H1 (cell line): ENCODE results near the gene PTCRA. TPM values are rescaled to one million over a fixed set of nuclear protein-coding genes. Genes with fewer than 3 reads are reported as not detected.
A peak's percentile ranks its signal among the peaks of the same experiment; 100 is the strongest.

Experiments
- CTCF ChIA-PET: fragments of 300-600 bp; sonication (Branson Sonifier 250); formaldehyde crosslinking; loops from one replicate; lab custom pipeline; 2021; ENCODE audit not compliant: partially characterized antibody; lab: Charles Lee
- POLR2A ChIA-PET: fragments of 300-600 bp; sonication (Branson Sonifier 250); formaldehyde crosslinking; loops from one replicate; lab custom pipeline; 2021; ENCODE audit warnings: inconsistent platforms; ENCODE audit not compliant: partially characterized antibody; lab: Charles Lee
- DNase-seq, 2 experiments: peaks; one replicate each; pipeline versions ENCODE4 v3.0.0 to v3.0.0-alpha.2; 2010 to 2022; ENCODE audit warnings: low spot score in 2 of 2, low read depth in 1 of 2, mixed read lengths in 1 of 2
- FAIRE-seq: peaks from 2 replicates; lab custom pipeline; 2011; peaks lifted over from hg19 to GRCh38; lab: Jason Lieb, UNC
- H2AFZ ChIP-seq: 2 replicates; pipeline ENCODE4 v1.8.1; 2012; ENCODE audit warnings: low read length, inconsistent platforms
- H2AK5ac ChIP-seq: 2 replicates; pipeline ENCODE4 v1.6.1; 2013; ENCODE audit warnings: low read depth, low read length
- H2BK120ac ChIP-seq: replicated peaks from 2 replicates; pipeline ENCODE3; 2013; ENCODE audit warnings: low read depth, low read length, inconsistent platforms
- H2BK12ac ChIP-seq: 2 replicates; pipeline ENCODE4 v1.6.1; 2013; ENCODE audit warnings: low read depth, low read length
- H2BK15ac ChIP-seq: 2 replicates; pipeline ENCODE4 v1.6.1; 2013; ENCODE audit warnings: low read length
- H2BK20ac ChIP-seq: 2 replicates; pipeline ENCODE4 v1.6.1; 2013; ENCODE audit warnings: low read length
- H2BK5ac ChIP-seq: 2 replicates; pipeline ENCODE4 v1.6.1; 2013; ENCODE audit warnings: low read depth, low read length
- H3K14ac ChIP-seq: 2 replicates; pipeline ENCODE4 v1.6.1; 2013; ENCODE audit warnings: inconsistent platforms; ENCODE audit not compliant: insufficient read length
- H3K18ac ChIP-seq: 2 replicates; pipeline ENCODE4 v1.6.1; 2013; ENCODE audit warnings: low read length; ENCODE audit errors: extremely low read depth
- H3K23ac ChIP-seq: 2 replicates; pipeline ENCODE4 v1.6.1; 2013; ENCODE audit warnings: inconsistent platforms; ENCODE audit not compliant: insufficient read length
- H3K23me2 ChIP-seq: 2 replicates; pipeline ENCODE4 v1.6.1; 2013; ENCODE audit warnings: low read depth, low read length
- H3K27ac ChIP-seq: 2 replicates; pipeline ENCODE4 v1.6.1; 2011; ENCODE audit warnings: low read depth, low read length, inconsistent platforms
- H3K27me3 ChIP-seq, 4 experiments: replicated peaks in 1 of 4; 1 replicate in 1 of 4; 2 replicates in 3 of 4; pipeline versions ENCODE4 v1.6.1 to v1.8.1; 2011 to 2013; ENCODE audit warnings: low read length in 3 of 4, mild to moderate bottlenecking in 3 of 4, inconsistent platforms in 2 of 4, mixed read lengths in 2 of 4, moderate library complexity in 1 of 4; ENCODE audit not compliant: control insufficient read depth in 3 of 4, insufficient read depth in 3 of 4; ENCODE audit errors: extremely low read depth in 1 of 4
- H3K36me3 ChIP-seq, 4 experiments: 2 replicates each; pipeline versions ENCODE4 v1.6.1 to v1.8.1; 2011 to 2013; ENCODE audit warnings: mild to moderate bottlenecking in 4 of 4, low read length in 3 of 4, moderate library complexity in 2 of 4, control low read depth in 1 of 4, inconsistent platforms in 1 of 4; ENCODE audit not compliant: insufficient read depth in 4 of 4, control insufficient read depth in 2 of 4
- H3K4ac ChIP-seq: replicated peaks from 2 replicates; pipeline ENCODE3; 2013; ENCODE audit warnings: low read length, low read depth, mixed read lengths, inconsistent platforms; ENCODE audit not compliant: insufficient read length
- H3K4me1 ChIP-seq, 4 experiments: replicated peaks in 1 of 4; 1 replicate in 1 of 4; 2 replicates in 3 of 4; pipeline versions ENCODE4 v1.6.1 to v1.8.1; 2011 to 2013; ENCODE audit warnings: low read length in 3 of 4, inconsistent platforms in 2 of 4, mixed read lengths in 1 of 4; ENCODE audit not compliant: insufficient read depth in 4 of 4, control insufficient read depth in 3 of 4
- H3K4me2 ChIP-seq, 2 experiments: 2 replicates each; pipeline versions ENCODE4 v1.6.1 to v1.8.1; 2011 to 2013; ENCODE audit warnings: low read depth in 2 of 2, low read length in 2 of 2, control low read depth in 1 of 2, inconsistent platforms in 1 of 2, mild to moderate bottlenecking in 1 of 2; ENCODE audit not compliant: insufficient read depth in 1 of 2
- H3K4me3 ChIP-seq, 4 experiments: fragments of 200-600, 300-600 bp in 1 of 4; sonication (generic), shearing (Covaris generic), sonication (Bioruptor Twin) in 1 of 4; 2 replicates each; pipeline versions ENCODE4 v1.5.1 to v1.8.1; 2011 to 2016; ENCODE audit warnings: low read length in 4 of 4, low read depth in 3 of 4, control low read depth in 2 of 4, inconsistent platforms in 2 of 4, mild to moderate bottlenecking in 2 of 4, mixed read lengths in 1 of 4, moderate library complexity in 1 of 4; ENCODE audit not compliant: insufficient read depth in 2 of 4; ENCODE audit errors: extremely low read depth in 1 of 4
- H3K56ac ChIP-seq: replicated peaks from 2 replicates; pipeline ENCODE3; 2013; ENCODE audit warnings: low read depth, mild to moderate bottlenecking, mixed read lengths, low read length, inconsistent platforms; ENCODE audit not compliant: insufficient read length
- H3K79me1 ChIP-seq: 2 replicates; pipeline ENCODE4 v1.6.1; 2013; ENCODE audit warnings: low read depth, low read length, control low read depth
- H3K79me2 ChIP-seq, 2 experiments: 2 replicates each; pipeline versions ENCODE4 v1.6.1 to v1.8.1; 2012 to 2013; ENCODE audit warnings: low read length in 2 of 2, mild to moderate bottlenecking in 2 of 2, inconsistent platforms in 1 of 2; ENCODE audit not compliant: insufficient read depth in 2 of 2, control insufficient read depth in 1 of 2
- H3K9ac ChIP-seq, 4 experiments: replicated peaks in 1 of 4; 1 replicate in 1 of 4; 2 replicates in 3 of 4; pipeline versions ENCODE4 v1.6.1 to v1.8.1; 2011 to 2013; ENCODE audit warnings: low read depth in 3 of 4, low read length in 3 of 4, control low read depth in 2 of 4, mild to moderate bottlenecking in 2 of 4, moderate library complexity in 2 of 4, inconsistent platforms in 1 of 4; ENCODE audit errors: extremely low read depth in 1 of 4
- H3K9me3 ChIP-seq, 2 experiments: 2 replicates each; pipeline versions ENCODE4 v1.6.1 to v1.8.1; 2012 to 2013; ENCODE audit warnings: mild to moderate bottlenecking in 2 of 2, moderate library complexity in 2 of 2, control low read depth in 1 of 2, inconsistent platforms in 1 of 2, low read depth in 1 of 2, low read length in 1 of 2, mixed read lengths in 1 of 2; ENCODE audit not compliant: insufficient read depth in 2 of 2
- H4K20me1 ChIP-seq, 2 experiments: replicated peaks in 1 of 2; 2 replicates each; pipeline versions ENCODE3 to v1.8.1; 2011 to 2013; ENCODE audit warnings: inconsistent platforms in 2 of 2, low read length in 2 of 2, mild to moderate bottlenecking in 1 of 2; ENCODE audit not compliant: insufficient read depth in 2 of 2, control insufficient read depth in 1 of 2
- H4K5ac ChIP-seq: 2 replicates; pipeline ENCODE4 v1.6.1; 2013; ENCODE audit warnings: low read length, low read depth, mixed read lengths, inconsistent platforms; ENCODE audit not compliant: insufficient read length
- H4K8ac ChIP-seq: 2 replicates; pipeline ENCODE4 v1.8.0; 2013; ENCODE audit warnings: mild to moderate bottlenecking, moderate library complexity, low read length, inconsistent platforms; ENCODE audit not compliant: insufficient read depth; ENCODE audit errors: extremely low read depth
- H4K91ac ChIP-seq: replicated peaks from 2 replicates; pipeline ENCODE3; 2013; ENCODE audit warnings: low read length, mixed read lengths, inconsistent platforms; ENCODE audit not compliant: insufficient read length
- CTCF ChIP-seq, 3 experiments: IDR thresholded peaks; 1 replicate in 2 of 3; 2 replicates in 1 of 3; pipeline versions ENCODE4 v1.5.1 to v1.6.1; 2011; ENCODE audit warnings: low read length in 3 of 3, mild to moderate bottlenecking in 3 of 3, inconsistent platforms in 2 of 3, low read depth in 1 of 3, moderate library complexity in 1 of 3; ENCODE audit not compliant: insufficient read depth in 1 of 3; ENCODE audit errors: control extremely low read depth in 1 of 3
- JUN ChIP-seq: IDR thresholded peaks from 2 replicates; pipeline ENCODE4 v1.6.1; 2011; ENCODE audit warnings: low read depth, mild to moderate bottlenecking, improper control_type of control experiment, low read length
- RAD21 ChIP-seq, 2 experiments: IDR thresholded peaks in 1 of 2; conservative IDR thresholded peaks in 1 of 2; 2 replicates each; pipeline ENCODE4 v1.6.1; 2011; ENCODE audit warnings: low read depth in 2 of 2, low read length in 2 of 2, improper control_type of control experiment in 1 of 2, inconsistent platforms in 1 of 2, mild to moderate bottlenecking in 1 of 2, moderate library complexity in 1 of 2
- SIRT6 ChIP-seq: IDR thresholded peaks from one replicate; pipeline ENCODE4 v1.7.1; 2012; ENCODE audit warnings: low read length, inconsistent platforms
- WGBS, 2 experiments: shearing (Covaris generic) in 1 of 2; methylation state at CpG; one replicate each; pipeline versions ENCODE4 v1.1.6 to v1.1.7; 2013 to 2015; ENCODE audit warnings: low lambda C conversion rate in 2 of 2, mixed read lengths in 2 of 2, inconsistent platforms in 1 of 2, low coverage in 1 of 2, missing lambda C conversion rate in 1 of 2; ENCODE audit not compliant: insufficient replicate concordance in 2 of 2, insufficient coverage in 1 of 2, insufficient read length in 1 of 2; ENCODE audit errors: extremely low coverage in 1 of 2, missing lambda C conversion rate in 1 of 2; 5-methylcytosine and 5-hydroxymethylcytosine counted together
- polyA plus RNA-seq, 7 experiments: library from polyadenylated mRNA; depleted of rRNA in 3 of 7; stranded (reverse) in 5 of 7; unstranded in 2 of 7; fragments of >200 nt in 5 of 7; fragments of 200-250 nt in 2 of 7; gene quantifications; 1 replicate in 5 of 7; 2 replicates in 1 of 7; 4 replicates in 1 of 7; pipeline versions ENCODE4 v1.2.1 to v1.2.3, GENCODE V29; 2011 to 2013; ENCODE audit warnings: missing spikeins in 2 of 7, mixed read lengths in 2 of 7
- total RNA-seq: library from RNA; stranded (reverse); fragmentation: NEBNext Ultra II Directional; extraction: Animal tissue kit (Norgen Biotek cat#: 25700); gene quantifications from 2 replicates; pipeline ENCODE4 v1.2.1, GENCODE V29; 2021

PTCRA gene
- total and polyA plus RNA-seq, 2 of the 8 experiments (the other 6 are each of a cell fraction or from before 2014, with no cell fraction given) = not detected

- H3K79me2 ChIP-seq = no peaks in the 10 kb centered on the region
- no peak overlapping the region for H2BK20ac ChIP-seq
- no peak overlapping the region for H4K91ac ChIP-seq
- no peak overlapping the region for H3K4ac ChIP-seq
- no peak overlapping the region for H3K23ac ChIP-seq
- TF ChIP-seq CTCF (IDR thresholded peaks at IDR 0.05; ENCODE audit: control extremely low read depth in 1 of 3, insufficient read depth in 1 of 3, low read depth in 1 of 3, low read length in 3 of 3) (peak in 2 of 3 experiments; percentile 53 to 83; a peak in 3 of 4 replicates), RAD21 (IDR thresholded peaks at IDR 0.05 in 1 of 2, conservative IDR thresholded peaks at IDR 0.05 in 1 of 2; ENCODE audit: low read depth in 2 of 2, low read length in 2 of 2) (peak; percentile 76 to 80), JUN (no peak), SIRT6 (no peak)
- WGBS, 2 experiments = 14% methylated on average over 10 of the region's 10 CpGs; no CpG with 5 or more reads in 1 of the 2 experiments
- H3K4me1 ChIP-seq = peaks cover 2 to 8% (median 7%) of the 10 kb centered on the region in 4 experiments; a peak in 5 of 7 replicates
- no peak overlapping the region for H3K4me2 ChIP-seq
- peak in 1 of 2 experiments; percentile 88 for DNase-seq
- no peak overlapping the region for H2BK120ac ChIP-seq
- no peak overlapping the region for H3K27ac ChIP-seq
- no peak overlapping the region for H3K4me3 ChIP-seq
- no peak overlapping the region for H2BK5ac ChIP-seq
- no peak overlapping the region for H4K8ac ChIP-seq
- no peaks in the 10 kb centered on the region for H3K9me3 ChIP-seq
- ChIA-PET POLR2A (interaction anchor here (0.5 to 3.4 kb wide), 5 partner anchors 9 to 56 kb away, joined by 3 to 14 read pairs (median 3); partner anchors contain the start of gene RPL7L1), CTCF (interaction anchor here (0.7 to 2.7 kb wide), 15 partner anchors 8 to 682 kb away, joined by 3 to 8 read pairs (median 3); partner anchors contain the start of genes MRPS10 and UBR2)
- no peaks in the 10 kb centered on the region for H3K79me1 ChIP-seq
- H3K56ac ChIP-seq = no peak overlapping the region
- H2AK5ac ChIP-seq = no peak overlapping the region
- H3K18ac ChIP-seq = no peak overlapping the region
- no peaks in the 10 kb centered on the region for H3K36me3 ChIP-seq
- H4K5ac ChIP-seq = no peak overlapping the region
- no peak overlapping the region for H3K14ac ChIP-seq
- H4K20me1 ChIP-seq = no peaks in the 10 kb centered on the region
- H2BK12ac ChIP-seq = no peak overlapping the region
- H3K27me3 ChIP-seq = no peaks in the 10 kb centered on the region
- H3K9ac ChIP-seq = no peak overlapping the region
- no peaks in the 10 kb centered on the region for H3K23me2 ChIP-seq
- FAIRE-seq = peak; percentile 13
- peak overlapping the region; percentile 75; the same call in 1 of the 2 replicates for H2AFZ ChIP-seq
- no peak overlapping the region for H2BK15ac ChIP-seq
Measured at GRCh38 chr6:42898891-42899361, 16.9 kb upstream of the PTCRA start.
